Parathyroid adenoma (tissue), 2 donors: Measurements from ENCODE around the gene PHRF1.
A peak's percentile ranks its signal among the peaks of the same experiment; 100 is the strongest.

Experiments used
- H2AFZ ChIP-seq: fragments of 300-600 bp; sonication (generic); one replicate; pipeline ENCODE4 v1.7.0; 2017; ENCODE audit warnings: antibody characterized with exemption, mild to moderate bottlenecking
- H3K27ac ChIP-seq: fragments of 300-600 bp; sonication (generic); one replicate; pipeline ENCODE4 v1.7.0; 2017
- H3K27me3 ChIP-seq: fragments of 300-600 bp; sonication (generic); one replicate; pipeline ENCODE4 v1.7.0; 2017; ENCODE audit warnings: low read length; ENCODE audit not compliant: control insufficient read depth, insufficient read depth
- H3K36me3 ChIP-seq: fragments of 300-600 bp; sonication (generic); one replicate; pipeline ENCODE4 v1.7.0; 2017; ENCODE audit warnings: low read length; ENCODE audit not compliant: control insufficient read depth, insufficient read depth
- H3K4me1 ChIP-seq: fragments of 300-600 bp; sonication (generic); one replicate; pipeline ENCODE4 v1.7.0; 2017; ENCODE audit warnings: control low read depth
- H3K4me2 ChIP-seq: fragments of 300-600 bp; sonication (generic); one replicate; pipeline ENCODE4 v1.7.0; 2017; ENCODE audit warnings: low read length
- H3K4me3 ChIP-seq: fragments of 300-600 bp; sonication (generic); one replicate; pipeline ENCODE4 v1.7.0; 2017; ENCODE audit warnings: low read depth, low read length
- H3K79me2 ChIP-seq: fragments of 300-600 bp; sonication (generic); one replicate; pipeline ENCODE4 v1.7.0; 2017; ENCODE audit warnings: control low read depth
- H3K9ac ChIP-seq: fragments of 300-600 bp; sonication (generic); one replicate; pipeline ENCODE4 v1.7.0; 2017; ENCODE audit warnings: mild to moderate bottlenecking
- H3K9me3 ChIP-seq: fragments of 300-600 bp; sonication (generic); one replicate; pipeline ENCODE4 v1.7.0; 2017; ENCODE audit warnings: low read length; ENCODE audit not compliant: control insufficient read depth
- TF ChIP-seq, protein P1 (sequence below): fragments of 300-600 bp; sonication (generic); IDR thresholded peaks from one replicate; pipeline ENCODE4 v1.7.0; 2017; ENCODE audit warnings: antibody characterized with exemption, mild to moderate bottlenecking
- donor health status: primary hyperparathyroidism.

Gene PHRF1

DNA sequence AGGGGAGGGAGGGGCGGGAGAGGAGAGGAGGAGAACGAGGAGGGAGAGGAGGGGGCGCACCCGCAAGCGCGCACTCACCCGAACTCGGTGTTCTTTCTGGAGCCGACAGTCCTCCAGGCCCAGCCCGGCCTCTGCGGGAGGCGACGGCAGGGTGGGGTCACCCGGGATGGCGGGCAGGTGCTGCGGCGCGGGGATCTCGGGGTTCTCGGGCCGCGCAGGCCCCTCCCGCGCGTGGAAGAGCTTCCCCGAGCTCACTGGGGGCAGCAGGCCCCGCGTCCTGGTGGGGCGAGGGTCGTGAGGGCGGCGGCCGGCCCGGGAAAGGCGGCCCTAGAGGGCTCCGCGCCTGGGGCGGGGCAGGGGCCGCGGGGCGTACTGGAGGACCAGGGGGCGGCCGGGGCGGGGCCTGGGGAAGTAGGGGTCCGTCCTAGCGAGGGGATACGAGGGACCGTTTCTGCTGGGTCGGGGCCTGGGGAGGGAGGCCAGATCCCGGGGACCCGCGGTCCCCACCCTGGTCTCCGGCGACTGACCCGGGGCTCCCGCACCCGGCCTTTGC lies 21.0 kb upstream of the PHRF1 start:
- TF ChIP-seq, protein P1, sequence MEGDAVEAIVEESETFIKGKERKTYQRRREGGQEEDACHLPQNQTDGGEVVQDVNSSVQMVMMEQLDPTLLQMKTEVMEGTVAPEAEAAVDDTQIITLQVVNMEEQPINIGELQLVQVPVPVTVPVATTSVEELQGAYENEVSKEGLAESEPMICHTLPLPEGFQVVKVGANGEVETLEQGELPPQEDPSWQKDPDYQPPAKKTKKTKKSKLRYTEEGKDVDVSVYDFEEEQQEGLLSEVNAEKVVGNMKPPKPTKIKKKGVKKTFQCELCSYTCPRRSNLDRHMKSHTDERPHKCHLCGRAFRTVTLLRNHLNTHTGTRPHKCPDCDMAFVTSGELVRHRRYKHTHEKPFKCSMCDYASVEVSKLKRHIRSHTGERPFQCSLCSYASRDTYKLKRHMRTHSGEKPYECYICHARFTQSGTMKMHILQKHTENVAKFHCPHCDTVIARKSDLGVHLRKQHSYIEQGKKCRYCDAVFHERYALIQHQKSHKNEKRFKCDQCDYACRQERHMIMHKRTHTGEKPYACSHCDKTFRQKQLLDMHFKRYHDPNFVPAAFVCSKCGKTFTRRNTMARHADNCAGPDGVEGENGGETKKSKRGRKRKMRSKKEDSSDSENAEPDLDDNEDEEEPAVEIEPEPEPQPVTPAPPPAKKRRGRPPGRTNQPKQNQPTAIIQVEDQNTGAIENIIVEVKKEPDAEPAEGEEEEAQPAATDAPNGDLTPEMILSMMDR = no peak
- H2AFZ ChIP-seq = peak overlapping the region; percentile 38
- no peaks in the 10 kb centered on the region for H3K4me1 ChIP-seq
- no peaks in the 10 kb centered on the region for H3K9me3 ChIP-seq
- H3K79me2 ChIP-seq = no peaks in the 10 kb centered on the region
- no peak overlapping the region for H3K9ac ChIP-seq
- H3K4me3 ChIP-seq = peak overlapping the region; percentile 22
- H3K27ac ChIP-seq = no peak overlapping the region
- H3K36me3 ChIP-seq = no peaks in the 10 kb centered on the region
- no peak overlapping the region for H3K4me2 ChIP-seq
- H3K27me3 ChIP-seq = no peaks in the 10 kb centered on the region

DNA sequence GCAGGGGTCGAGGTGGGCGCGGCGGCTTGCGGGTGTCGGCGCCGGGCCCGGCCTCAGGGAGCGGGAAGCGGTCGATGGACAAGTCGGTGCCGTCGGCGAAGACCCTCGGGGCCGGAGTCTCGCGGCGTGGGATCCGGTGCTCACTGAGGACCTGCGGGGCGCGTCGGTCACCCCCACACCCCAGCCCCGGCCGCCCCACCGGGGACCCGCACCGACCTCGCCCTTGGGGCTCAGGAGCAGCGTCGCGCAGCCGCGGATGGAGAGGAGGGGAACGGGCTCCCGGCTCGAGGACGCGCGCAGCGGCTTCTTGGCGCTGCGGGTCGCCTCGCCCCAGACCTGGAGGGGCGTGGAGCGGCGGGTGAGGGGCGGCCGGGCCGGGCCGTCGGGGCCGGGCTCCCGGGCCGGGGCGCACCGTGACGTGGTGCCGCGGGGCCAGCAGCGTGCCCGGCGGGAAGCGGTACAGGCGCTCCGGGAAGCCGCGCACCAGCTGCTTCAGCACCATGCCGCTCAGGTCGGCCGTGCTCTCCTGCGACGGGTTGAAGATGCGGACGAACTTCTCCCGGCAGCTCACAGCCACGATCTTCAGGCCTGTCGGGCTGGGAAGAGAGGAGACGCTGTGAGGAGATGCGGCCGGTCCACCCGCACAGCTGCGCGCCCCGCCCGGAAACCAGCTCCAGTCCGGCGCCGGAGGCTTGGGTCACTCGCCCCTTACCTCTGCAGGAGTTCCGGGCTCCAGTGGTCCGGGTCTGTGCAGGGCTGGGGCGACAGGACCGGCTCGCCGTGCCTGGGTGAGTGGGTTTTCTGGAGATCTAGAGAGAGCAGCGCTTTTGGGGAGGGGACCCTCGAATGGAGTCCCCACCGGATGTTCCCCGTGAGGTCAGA lies 20.2 kb upstream of the PHRF1 start:
- Histone ChIP-seq H3K9me3 (no peaks in the 10 kb centered on the region), H3K4me1 (no peaks in the 10 kb centered on the region), H3K79me2 (no peaks in the 10 kb centered on the region), H2AFZ (no peak overlapping the region), H3K36me3 (no peaks in the 10 kb centered on the region), H3K27ac (no peak overlapping the region), H3K9ac (no peak overlapping the region), H3K27me3 (no peaks in the 10 kb centered on the region), H3K4me2 (no peak overlapping the region), H3K4me3 (no peak overlapping the region)
- TF ChIP-seq, protein P1 = no peak

DNA sequence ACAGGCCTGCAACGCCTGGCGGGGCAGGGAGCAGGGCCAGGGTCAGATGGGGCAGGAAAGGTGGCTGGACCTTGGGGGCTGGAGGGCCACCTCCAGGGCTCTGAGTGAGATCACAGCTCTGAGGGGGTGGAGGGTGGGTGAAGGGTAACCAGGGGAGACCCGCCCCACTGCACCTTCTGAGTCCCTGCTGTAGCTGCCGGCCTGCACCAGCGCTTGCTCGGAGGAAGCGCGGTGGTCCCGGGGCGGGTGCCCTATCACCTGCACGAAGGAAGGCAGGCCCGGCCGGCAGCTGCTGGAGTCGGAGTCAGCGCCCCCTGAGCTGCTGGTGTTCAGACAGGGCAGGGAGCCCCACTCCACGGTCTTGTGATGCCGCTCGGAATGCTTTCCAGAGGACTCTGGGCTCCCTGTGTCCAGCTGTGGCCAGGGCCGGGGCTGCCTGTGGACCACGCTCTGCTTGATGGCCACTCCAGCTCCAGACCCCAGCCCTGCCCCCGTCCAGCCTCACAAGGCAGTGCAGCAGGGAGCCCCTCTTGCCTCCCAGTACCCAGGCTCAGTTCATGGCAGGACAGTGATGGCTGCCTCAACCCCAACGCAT lies 19.5 kb upstream of the PHRF1 start:
- no peaks in the 10 kb centered on the region for H3K27me3 ChIP-seq
- no peaks in the 10 kb centered on the region for H3K79me2 ChIP-seq
- H3K9me3 ChIP-seq = no peaks in the 10 kb centered on the region

DNA sequence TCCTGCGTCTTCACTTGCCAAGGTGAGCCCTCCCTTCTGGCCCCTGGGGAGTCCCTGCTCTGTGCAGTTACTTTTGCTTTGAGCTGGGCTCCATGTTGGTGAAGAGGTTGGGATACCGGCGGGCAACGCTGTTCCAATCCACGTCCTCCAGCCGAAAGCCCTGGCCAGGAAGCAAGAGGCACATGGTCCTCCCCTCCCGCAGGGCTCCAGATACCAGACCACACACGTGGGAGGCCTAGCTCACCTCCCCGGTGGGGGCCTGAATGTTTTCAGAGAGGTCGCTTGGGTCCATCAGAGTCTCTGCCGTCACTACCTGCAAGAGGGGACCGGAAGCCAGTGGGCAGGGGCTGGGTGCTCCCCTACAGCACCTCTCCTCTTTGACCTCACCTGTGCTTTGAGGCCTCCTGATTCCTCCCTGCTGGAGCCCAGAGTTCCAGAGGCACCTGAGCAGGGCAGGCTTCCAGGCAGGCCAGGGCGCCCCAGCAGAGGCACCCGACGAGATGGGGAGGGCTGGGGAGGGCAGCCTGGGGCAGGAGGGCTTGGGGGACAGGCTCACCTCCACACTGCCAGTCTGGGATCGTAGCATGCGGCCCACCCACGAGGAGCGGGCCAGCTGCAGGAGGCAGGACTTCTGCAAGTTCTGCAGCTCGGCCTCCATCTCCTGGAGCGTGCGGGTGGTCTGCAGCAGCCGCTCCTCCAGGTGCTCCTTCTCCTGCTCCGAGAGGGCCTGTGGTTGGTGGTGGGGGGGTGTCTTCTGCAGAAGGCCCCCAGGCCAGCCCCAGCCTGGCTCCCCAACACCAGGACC lies 18.7 kb upstream of the PHRF1 start:
- Histone ChIP-seq H3K4me3 (no peak overlapping the region), H3K9ac (no peak overlapping the region), H3K27ac (no peak overlapping the region), H3K4me2 (no peak overlapping the region), H3K9me3 (no peaks in the 10 kb centered on the region), H3K79me2 (no peaks in the 10 kb centered on the region), H2AFZ (no peak overlapping the region), H3K36me3 (no peaks in the 10 kb centered on the region), H3K27me3 (no peaks in the 10 kb centered on the region), H3K4me1 (no peaks in the 10 kb centered on the region)
- TF ChIP-seq, protein P1 = no peak

More for the DNA sequence above, 19.5 kb upstream of the PHRF1 start:
- Histone ChIP-seq H3K9ac (no peak overlapping the region), H3K4me1 (no peaks in the 10 kb centered on the region), H2AFZ (no peak overlapping the region), H3K4me3 (no peak overlapping the region), H3K36me3 (no peaks in the 10 kb centered on the region), H3K4me2 (no peak overlapping the region), H3K27ac (no peak overlapping the region)
- TF ChIP-seq, protein P1 = no peak
